MCF 10A (cell line): ENCODE data around the gene FANCC. TPM values are rescaled to one million over a fixed set of nuclear protein-coding genes. Genes with fewer than 3 reads are reported as not detected.

Experiments used
- BruUV-seq: library from RNA; stranded (reverse); fragments of 400-500 nt; replicated peaks from 2 replicates; lab custom pipeline; 2021; lab: Mats Ljungman, UMichigan
- CTCF ChIA-PET: fragments of 300-600 bp; sonication (Branson Sonifier 250); formaldehyde crosslinking; extraction: SDS; loops from one replicate; lab custom pipeline; 2021; ENCODE audit warnings: antibody characterized with exemption, inconsistent platforms; lab: Yijun Ruan, JAX
- POLR2A ChIA-PET: fragments of 300-600, 350-650 bp; sonication (Branson Sonifier 250); formaldehyde crosslinking; extraction: SDS; loops from one replicate; lab custom pipeline; 2020; ENCODE audit warnings: antibody characterized with exemption, inconsistent platforms; lab: Yijun Ruan, JAX
- DNase-seq: peaks from one replicate; pipeline ENCODE4 v3.0.0-alpha.2; 2018; ENCODE audit not compliant: unreplicated experiment
- H3K27ac Mint-ChIP-seq: one replicate; pipeline ENCODE4 v1.8.0; 2022; ENCODE audit warnings: mild to moderate bottlenecking, low read depth, mixed read lengths; ENCODE audit not compliant: unreplicated experiment
- H3K27me3 Mint-ChIP-seq: one replicate; pipeline ENCODE4 v1.8.0; 2022; ENCODE audit warnings: mixed read lengths; ENCODE audit not compliant: insufficient read depth, unreplicated experiment
- H3K36me3 Mint-ChIP-seq: one replicate; pipeline ENCODE4 v1.8.0; 2022; ENCODE audit warnings: mild to moderate bottlenecking, moderate library complexity, mixed read lengths; ENCODE audit not compliant: insufficient read depth, unreplicated experiment
- H3K4me1 Mint-ChIP-seq: one replicate; pipeline ENCODE4 v1.8.0; 2022; ENCODE audit warnings: mixed read lengths; ENCODE audit not compliant: insufficient read depth, unreplicated experiment
- H3K4me3 Mint-ChIP-seq: one replicate; pipeline ENCODE4 v1.8.0; 2022; ENCODE audit warnings: mild to moderate bottlenecking, moderate library complexity, mixed read lengths; ENCODE audit not compliant: unreplicated experiment
- H3K9me3 Mint-ChIP-seq: one replicate; pipeline ENCODE4 v1.8.0; 2022; ENCODE audit warnings: mixed read lengths; ENCODE audit not compliant: unreplicated experiment
- CTCF ChIP-seq: fragments of 200-600 bp; IDR thresholded peaks from one replicate; pipeline ENCODE4 v1.8.0; 2022; ENCODE audit warnings: antibody characterized with exemption, mild to moderate bottlenecking; ENCODE audit not compliant: unreplicated experiment
- intact Hi-C: fragments of 100-400 bp; cut with micrococcal nuclease; formaldehyde crosslinking; loops from 2 replicates; pipeline ENCODE4 v1.14.1; 2022
- total RNA-seq: library from RNA; stranded (reverse); gene quantifications from 2 replicates; pipeline ENCODE4 v1.2.3, GENCODE V29; 2022

The FANCC gene
- total RNA-seq, 1 experiment from 2014 or later = 12.1 TPM

GRCh38 chr9:95188459-95188858 lies 129.1 kb downstream of the FANCC start:
- no peak for TF ChIP-seq CTCF
- no TSS peak for BruUV-seq
- intact Hi-C loops = no loop called here
- POLR2A ChIA-PET = interaction anchor here (2.3 kb wide), 1 partner anchor 9 kb away, joined by 5 read pairs; no protein-coding TSS in a partner anchor
- no peaks in the 10 kb centered on the region for H3K9me3 Mint-ChIP-seq
- no peaks in the 10 kb centered on the region for H3K36me3 Mint-ChIP-seq
- H3K4me3 Mint-ChIP-seq = no peak overlapping the region
- H3K27me3 Mint-ChIP-seq = no peaks in the 10 kb centered on the region
- no peak overlapping the region for H3K27ac Mint-ChIP-seq
- CTCF ChIA-PET = no interaction called here
- H3K4me1 Mint-ChIP-seq = no peaks in the 10 kb centered on the region
- no peak for DNase-seq

- no peaks in the 10 kb centered on the region for H3K27me3 Mint-ChIP-seq
- H3K4me1 Mint-ChIP-seq = no peaks in the 10 kb centered on the region
- no peaks in the 10 kb centered on the region for H3K9me3 Mint-ChIP-seq
- ChIA-PET POLR2A (no interaction called here), CTCF (no interaction called here)
- intact Hi-C loops = no loop called here
- no peak overlapping the region for H3K4me3 Mint-ChIP-seq
- BruUV-seq = no TSS peak
- TF ChIP-seq CTCF = no peak
- no peak overlapping the region for H3K27ac Mint-ChIP-seq
- DNase-seq = no peak
- no peaks in the 10 kb centered on the region for H3K36me3 Mint-ChIP-seq
Measured at GRCh38 chr9:95185956-95186355, 131.6 kb downstream of the FANCC start.

- H3K27ac Mint-ChIP-seq = no peak overlapping the region
- POLR2A ChIA-PET = no interaction called here
- H3K36me3 Mint-ChIP-seq = no peaks in the 10 kb centered on the region
- no peak for DNase-seq
- no peak for TF ChIP-seq CTCF
- no peaks in the 10 kb centered on the region for H3K27me3 Mint-ChIP-seq
- BruUV-seq = no TSS peak
- no peaks in the 10 kb centered on the region for H3K9me3 Mint-ChIP-seq
- CTCF ChIA-PET = interaction anchor here (1.7 kb wide), 1 partner anchor 15 kb away, joined by 6 read pairs; no protein-coding TSS in a partner anchor
- no peak overlapping the region for H3K4me3 Mint-ChIP-seq
- H3K4me1 Mint-ChIP-seq = no peaks in the 10 kb centered on the region
- intact Hi-C loops = no loop called here
Measured at GRCh38 chr9:95182854-95183563, 134.5 kb downstream of the FANCC start.

GRCh38 chr9:95181835-95182234 lies 135.7 kb downstream of the FANCC start:
- POLR2A ChIA-PET = no interaction called here
- TF ChIP-seq CTCF = no peak
- CTCF ChIA-PET = interaction anchor here (0.6 to 3.1 kb wide), 6 partner anchors 8 to 1096 kb away, joined by 3 to 19 read pairs (median 4); no protein-coding TSS in a partner anchor
- H3K27me3 Mint-ChIP-seq = no peaks in the 10 kb centered on the region
- no peaks in the 10 kb centered on the region for H3K9me3 Mint-ChIP-seq
- DNase-seq = no peak
- no TSS peak for BruUV-seq
- H3K4me3 Mint-ChIP-seq = no peak overlapping the region
- peak overlapping the region; percentile 39 for H3K27ac Mint-ChIP-seq
- intact Hi-C loops = no loop called here
- H3K36me3 Mint-ChIP-seq = no peaks in the 10 kb centered on the region
- no peaks in the 10 kb centered on the region for H3K4me1 Mint-ChIP-seq
